Occipital lobe (tissue), 2 donors: ENCODE data around the gene PPP2R1B. TPM values are rescaled to one million over a fixed set of nuclear protein-coding genes. Genes with fewer than 3 reads are reported as not detected.
"Not testable (repeated sequence)": the region's sequence is repeated elsewhere in the genome, so short reads cannot be mapped to it uniquely, and the experiment has no call there.

Experiments
- DNase-seq: peaks from one replicate; lab custom pipeline; 2025; lab: John Stamatoyannopoulos, UW
- total RNA-seq: library from RNA; depleted of rRNA; stranded (reverse); fragments of >200 nt; gene quantifications from one replicate; pipeline ENCODE4 v1.2.3, GENCODE V29; 2014

Gene PPP2R1B
- total RNA-seq, 1 donor from 2014 or later, result 17.9 TPM

DNA sequence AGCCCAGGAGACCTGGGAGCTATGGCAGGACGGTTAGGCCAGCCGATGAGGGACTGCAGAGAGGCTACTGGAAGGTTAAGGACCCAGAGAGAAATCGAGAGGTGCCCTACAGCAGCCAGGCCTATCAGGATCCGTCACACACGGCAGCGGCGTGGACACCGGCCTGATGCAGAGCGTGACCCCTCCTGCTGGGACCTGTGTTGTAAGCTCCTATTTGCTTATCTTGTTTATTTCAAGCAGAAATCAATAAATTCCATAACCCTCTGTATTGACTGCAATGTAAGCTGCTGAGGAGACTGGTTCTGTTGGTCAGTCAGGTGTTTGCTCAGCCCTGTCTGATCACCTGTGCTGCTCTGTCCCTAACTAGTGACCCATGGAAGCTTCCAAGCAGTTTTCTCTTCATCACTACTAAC lies 39.9 kb downstream of the PPP2R1B start:
- DNase-seq, result no peak

GRCh38 chr11:111725621-111726020 lies 40.6 kb downstream of the PPP2R1B start:
- DNase-seq, result no peak

GRCh38 chr11:111724615-111725129 lies 41.5 kb downstream of the PPP2R1B start:
- DNase-seq, result no peak

GRCh38 chr11:111723595-111723994 lies 42.6 kb downstream of the PPP2R1B start:
- DNase-seq, result no peak

DNA sequence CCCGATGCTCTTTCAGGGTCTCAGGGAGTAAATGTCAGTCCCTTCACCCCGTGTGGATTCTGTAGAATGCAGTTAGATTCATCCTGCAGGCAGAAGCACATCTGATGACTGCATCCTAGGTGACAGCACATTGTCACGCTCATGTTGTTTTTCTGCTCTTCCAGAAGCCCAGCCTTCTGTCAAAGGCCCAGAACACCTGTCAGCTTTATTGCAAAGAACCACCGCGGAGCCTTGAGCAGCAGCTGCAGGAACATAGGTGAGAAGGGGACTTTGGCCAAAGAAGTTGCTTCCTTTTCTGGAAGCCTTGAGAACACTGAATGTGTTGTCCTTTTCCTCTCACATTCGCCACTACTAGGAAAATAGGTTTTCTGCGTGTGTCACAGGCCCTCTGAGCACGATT lies 43.7 kb downstream of the PPP2R1B start:
- no peak for DNase-seq

DNA sequence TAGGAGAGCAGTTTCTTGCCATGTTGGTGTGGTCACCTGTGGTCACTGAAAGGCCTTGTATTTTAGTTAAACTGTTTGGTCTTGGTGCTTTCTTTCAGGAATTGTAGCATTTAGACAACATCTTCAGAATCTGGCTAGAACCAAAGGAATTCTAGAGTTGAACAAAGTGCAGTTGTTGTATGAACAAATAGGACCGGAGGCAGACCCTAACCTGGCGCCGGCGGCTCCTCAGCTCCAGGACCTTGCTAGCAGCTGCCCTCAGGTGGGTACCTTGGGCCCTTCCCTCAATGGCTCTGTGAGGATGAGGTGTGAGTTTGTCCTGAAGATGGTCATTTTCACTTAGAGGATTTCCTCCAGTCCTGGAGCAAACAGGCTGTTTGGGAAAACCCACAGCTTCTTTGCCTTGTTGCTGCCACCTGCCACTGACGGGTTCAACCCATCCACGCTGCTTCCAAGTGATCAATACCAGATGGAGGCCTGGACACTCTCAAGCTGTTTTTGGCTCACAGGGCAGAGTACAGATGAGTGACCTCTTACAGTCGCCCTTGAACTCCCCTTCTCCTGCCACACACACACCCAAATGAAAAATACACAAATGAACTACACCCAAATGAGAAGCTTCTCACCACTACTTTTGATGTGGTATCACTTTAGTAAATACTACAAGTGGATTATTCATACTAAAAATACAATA lies 45.2 kb downstream of the PPP2R1B start:
- DNase-seq, result no peak

DNA sequence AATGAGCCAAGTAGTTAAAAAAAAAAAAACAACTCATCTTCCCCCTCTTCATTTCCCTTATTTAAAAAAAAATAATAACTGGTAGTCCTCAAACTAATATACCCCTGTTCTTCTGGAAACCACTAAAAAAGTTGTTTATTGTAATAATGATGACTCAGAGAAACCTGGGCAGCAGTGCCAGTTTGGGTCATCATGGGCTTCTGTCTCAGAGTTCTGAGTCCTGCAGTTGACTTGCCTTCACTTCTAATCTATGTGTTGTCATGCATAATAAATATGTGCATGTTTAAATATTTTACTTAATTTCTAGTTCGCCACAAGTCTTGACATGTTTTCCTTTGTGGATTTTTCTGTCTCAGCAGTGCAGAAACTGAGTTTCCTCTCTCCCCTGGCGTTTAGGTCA lies 46.8 kb downstream of the PPP2R1B start:
- no peak for DNase-seq

GRCh38 chr11:111718859-111719258 lies 47.3 kb downstream of the PPP2R1B start:
- no peak for DNase-seq

GRCh38 chr11:111718436-111718835 lies 47.8 kb downstream of the PPP2R1B start:
- DNase-seq, result no peak

DNA sequence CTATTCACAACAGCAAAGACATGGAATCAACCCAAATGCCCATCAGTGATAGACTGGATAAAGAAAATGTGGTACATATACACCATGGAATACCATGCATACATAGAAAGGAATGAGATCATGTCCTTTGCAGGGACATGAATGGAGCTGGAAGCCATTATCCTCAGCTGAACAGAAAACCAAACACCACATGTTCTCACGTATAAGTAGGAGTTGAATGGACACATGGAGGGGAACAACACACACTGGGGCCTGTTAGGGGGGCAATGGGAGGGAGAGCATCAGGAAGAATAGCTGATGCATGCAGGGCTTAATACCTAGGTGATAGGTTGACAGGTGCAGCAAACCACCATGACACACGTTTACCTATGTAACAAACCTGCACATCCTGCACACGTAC lies 48.5 kb downstream of the PPP2R1B start:
- DNase-seq, result not testable (repeated sequence)

GRCh38 chr11:111715142-111715816 lies 50.9 kb downstream of the PPP2R1B start:
- no peak for DNase-seq

GRCh38 chr11:111714522-111714921 lies 51.7 kb downstream of the PPP2R1B start:
- no peak for DNase-seq

GRCh38 chr11:111707691-111708067 lies 58.5 kb downstream of the PPP2R1B start:
- DNase-seq, result no peak

DNA sequence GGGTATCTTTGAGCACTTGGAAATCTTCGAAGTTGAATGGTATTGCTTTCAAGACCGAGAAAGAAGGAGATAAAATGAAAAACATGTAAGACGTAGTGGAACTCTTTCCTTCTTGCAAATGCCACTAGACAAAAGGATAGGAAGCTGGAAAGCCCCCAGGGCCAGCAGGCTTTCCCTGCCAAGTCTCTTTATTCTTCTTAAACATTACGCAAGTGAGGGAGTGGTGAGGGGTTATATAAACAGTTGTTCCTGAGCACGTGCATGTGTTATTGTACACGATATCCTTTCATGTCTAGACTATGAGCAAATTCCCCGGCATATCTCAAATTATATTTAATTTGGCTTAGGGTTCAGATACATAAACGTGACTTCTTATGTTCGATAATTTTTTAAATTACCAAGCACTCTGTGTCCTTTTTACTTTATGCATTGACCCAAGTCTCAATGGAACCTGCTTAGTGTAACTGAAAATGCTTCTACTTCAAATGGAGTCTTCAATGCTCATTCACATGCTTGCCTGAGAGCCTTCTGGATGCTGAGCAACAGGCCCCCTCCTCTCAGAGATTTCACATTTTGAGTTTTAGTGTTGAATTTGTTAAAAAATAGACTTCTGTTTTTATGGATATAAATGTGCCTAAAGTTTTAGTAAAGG lies 59.0 kb downstream of the PPP2R1B start:
- no peak for DNase-seq

GRCh38 chr11:111703576-111703975 lies 62.6 kb downstream of the PPP2R1B start:
- no peak for DNase-seq

GRCh38 chr11:111702623-111703022 lies 63.6 kb downstream of the PPP2R1B start:
- DNase-seq, result no peak

DNA sequence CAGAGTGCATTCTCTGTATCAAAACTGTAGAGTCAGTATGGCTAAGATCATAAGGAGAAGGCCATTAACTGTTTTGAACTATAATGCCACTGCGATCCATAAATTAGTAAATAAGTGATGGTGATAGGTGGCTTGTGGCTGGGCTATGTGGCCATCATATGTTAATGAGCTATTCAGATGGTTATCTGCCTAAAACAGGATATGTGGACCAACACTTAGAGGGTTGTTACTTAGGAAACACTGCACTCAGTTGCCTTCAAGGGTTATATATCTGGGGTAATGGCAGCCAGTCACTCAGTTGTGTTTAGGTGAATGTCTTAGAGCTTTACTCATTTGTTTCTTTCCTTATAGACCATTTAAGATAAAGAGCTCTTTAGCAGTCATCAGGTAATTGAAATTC lies 66.0 kb downstream of the PPP2R1B start:
- DNase-seq, result no peak

DNA sequence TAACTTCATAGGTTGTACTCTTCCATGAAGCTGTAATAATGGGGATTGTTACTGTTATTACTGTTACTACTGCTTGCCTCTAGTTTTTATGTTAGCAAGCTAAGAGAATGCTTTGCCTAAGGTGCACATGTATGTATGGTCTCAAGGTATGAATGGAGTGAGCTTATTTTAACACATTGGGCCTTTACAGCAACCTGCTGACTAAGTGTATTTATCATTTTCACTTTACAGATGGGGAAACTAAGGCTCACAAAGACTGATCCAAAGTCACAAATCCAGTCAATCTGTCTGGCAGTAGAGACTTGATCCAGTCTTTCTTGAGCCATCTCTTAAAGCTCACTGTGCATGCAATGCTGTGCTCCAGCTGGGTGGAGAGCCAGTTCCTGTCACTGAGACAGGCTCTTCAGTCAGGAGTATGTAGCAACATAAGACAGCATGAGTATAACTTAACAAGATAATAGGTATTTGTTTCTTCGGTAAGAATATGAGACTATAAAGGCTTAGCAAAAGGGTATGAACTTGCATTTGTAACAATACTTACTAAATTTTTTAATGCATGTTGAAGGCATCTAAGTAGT lies 66.5 kb downstream of the PPP2R1B start:
- no peak for DNase-seq

GRCh38 chr11:111698852-111699559 lies 67.2 kb downstream of the PPP2R1B start:
- no peak for DNase-seq

DNA sequence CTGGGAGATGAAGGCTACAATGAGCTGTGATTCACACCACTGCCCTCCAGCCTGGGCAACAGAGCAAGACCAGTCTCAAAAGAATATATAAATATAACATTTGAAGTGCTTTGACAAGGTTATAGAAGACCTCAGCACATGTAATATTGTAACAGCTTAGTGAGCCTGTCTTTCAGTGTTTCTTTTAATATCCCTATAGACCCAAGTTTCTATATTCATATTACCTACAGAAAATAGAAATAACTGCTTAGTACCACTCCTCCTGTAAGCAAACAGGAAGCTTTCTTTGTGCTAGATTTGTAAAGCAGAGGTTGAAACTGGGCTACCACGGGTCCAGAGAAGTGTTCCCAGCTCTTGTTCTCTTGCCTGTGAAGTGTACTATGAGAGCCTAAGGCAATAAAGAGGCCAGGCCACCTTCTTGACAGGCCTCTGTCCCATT lies 68.2 kb downstream of the PPP2R1B start:
- DNase-seq, result no peak

- no peak for DNase-seq
These were observed 69.6 kb downstream of the PPP2R1B start for GRCh38 chr11:111696556-111696955.
